HCEC 1CT (cell line): Measurements from ENCODE around the gene RHBDD2.
"Not testable (repeated sequence)": the region's sequence is repeated elsewhere in the genome, so short reads cannot be mapped to it uniquely, and the experiment has no call there.

Source experiments
- DNase-seq: peaks from one replicate; pipeline ENCODE4 v3.0.0-alpha.2; 2017

RHBDD2 gene

DNA sequence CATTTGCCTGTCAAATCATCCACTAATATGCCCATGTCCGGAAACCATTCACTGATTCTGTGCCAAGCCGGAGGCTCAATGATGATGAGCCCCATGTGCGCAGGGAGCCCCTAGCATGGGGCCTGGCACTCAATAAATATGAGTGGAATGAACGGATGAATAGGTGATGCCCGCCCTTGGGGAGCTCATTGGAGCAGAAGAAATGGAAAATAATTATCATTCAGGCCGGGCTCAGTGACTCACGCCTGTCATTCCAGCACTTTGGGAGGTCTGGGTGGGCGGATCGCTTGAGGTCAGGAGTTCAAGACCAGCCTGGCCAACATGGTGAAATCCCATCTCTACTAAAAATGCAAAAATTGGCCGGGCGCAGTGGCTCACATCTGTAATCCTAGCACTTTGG, 11.0 kb downstream of the RHBDD2 start:
- DNase-seq = peak; percentile 51

- not testable (repeated sequence) for DNase-seq
Measured at GRCh38 chr7:75891237-75891636, 12.4 kb downstream of the RHBDD2 start.

DNA sequence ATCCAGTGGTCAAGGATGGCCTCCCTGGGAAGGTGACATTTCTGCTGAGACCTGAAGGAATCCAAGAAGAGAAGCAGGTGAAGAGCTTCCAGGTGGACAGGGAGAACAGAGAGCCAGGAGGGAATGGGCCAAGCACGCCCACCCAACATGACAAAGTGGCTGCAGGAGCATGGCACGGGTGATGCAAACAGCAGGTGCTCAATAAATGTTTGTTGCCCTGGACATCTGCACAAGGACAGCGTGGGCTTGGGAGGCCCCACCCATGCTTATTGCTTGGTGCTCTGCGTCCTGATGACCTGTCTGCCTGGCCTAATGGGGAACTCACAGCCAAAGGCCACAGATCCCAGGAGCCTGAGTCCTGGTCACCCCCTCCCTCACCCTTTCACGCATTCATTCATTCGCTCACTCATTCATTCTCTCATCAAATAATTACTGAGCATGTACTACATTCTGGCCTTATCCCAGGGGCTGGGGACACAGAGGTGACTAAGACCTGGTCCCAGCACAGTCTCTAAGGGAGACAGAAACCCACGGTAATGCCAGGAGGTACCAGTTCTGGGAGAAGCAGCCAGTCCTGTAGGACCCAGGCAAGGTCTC, 13.1 kb downstream of the RHBDD2 start:
- DNase-seq = no peak

DNA sequence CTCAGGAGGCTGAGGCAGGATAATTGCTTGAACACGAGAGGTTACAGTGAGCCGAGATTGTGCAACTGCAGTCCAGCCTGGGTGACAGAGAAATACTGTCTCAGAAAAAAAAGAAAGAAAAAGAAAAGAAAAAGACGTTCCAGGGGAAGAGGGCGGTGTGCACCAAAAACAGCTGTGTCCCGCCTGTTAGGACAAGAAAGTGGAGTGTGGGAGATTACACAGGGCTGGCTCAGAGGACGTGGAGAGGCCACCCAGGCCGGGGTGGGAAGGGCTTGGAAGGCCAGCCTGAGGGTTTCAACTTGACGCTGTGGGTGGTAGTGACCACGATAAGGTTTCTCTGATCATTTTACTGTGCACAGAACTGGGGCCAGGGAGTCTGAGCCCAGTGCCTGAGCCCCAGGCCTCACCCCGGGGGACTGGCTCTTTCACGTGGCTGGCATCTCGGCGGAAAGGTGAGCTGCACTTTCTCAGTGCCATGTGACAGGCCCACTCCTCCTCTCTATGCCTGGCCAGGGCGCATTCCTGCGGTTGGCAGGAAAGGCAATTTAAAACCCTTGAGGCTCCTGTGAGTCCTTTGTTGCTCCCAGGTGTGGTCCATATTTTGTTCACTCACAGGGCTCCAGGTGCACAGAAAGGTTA, 13.9 kb downstream of the RHBDD2 start:
- DNase-seq = peak; percentile 22

- no peak for DNase-seq
Measured at GRCh38 chr7:75896803-75897327, 18.0 kb downstream of the RHBDD2 start.

- DNase-seq = no peak
Measured at GRCh38 chr7:75900617-75901315, 21.9 kb downstream of the RHBDD2 start.

- peak; percentile 71 for DNase-seq
Measured at GRCh38 chr7:75905785-75906604, 27.2 kb downstream of the RHBDD2 start.

GRCh38 chr7:75906991-75907667, 28.3 kb downstream of the RHBDD2 start:
- DNase-seq = no peak

GRCh38 chr7:75907668-75908039, 28.8 kb downstream of the RHBDD2 start:
- not testable (repeated sequence) for DNase-seq

GRCh38 chr7:75909521-75910132, 30.8 kb downstream of the RHBDD2 start:
- no peak for DNase-seq

DNA sequence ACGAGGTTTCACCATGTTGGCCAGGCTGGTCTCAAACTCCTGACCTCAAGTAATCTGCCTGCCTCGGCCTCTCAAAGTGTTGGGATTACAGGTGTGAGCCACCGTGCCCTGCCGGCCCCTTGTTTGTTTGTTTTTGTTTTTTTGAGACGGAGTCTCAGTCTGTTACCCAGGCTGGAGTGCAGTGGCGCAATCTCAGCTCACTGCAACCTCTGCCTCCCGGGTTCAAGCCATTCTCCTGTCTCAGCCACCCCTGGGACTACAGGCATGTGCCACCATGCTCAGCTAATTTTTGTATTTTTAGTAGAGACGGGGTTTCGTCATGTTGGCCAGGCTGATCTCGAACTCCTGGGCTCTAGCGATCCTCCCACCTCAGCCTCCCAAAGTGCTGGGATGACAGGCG, 32.4 kb downstream of the RHBDD2 start:
- not testable (repeated sequence) for DNase-seq

GRCh38 chr7:75913437-75913836, 34.6 kb downstream of the RHBDD2 start:
- no peak for DNase-seq

GRCh38 chr7:75914169-75914654, 35.4 kb downstream of the RHBDD2 start:
- no peak for DNase-seq

- DNase-seq = peak; percentile 89
Measured at GRCh38 chr7:75914655-75915415, 36.0 kb downstream of the RHBDD2 start, which contains the start of gene POR. POR (plus strand) TSS chr7:75915155; CDS start chr7:75954002, 38,847 bp downstream.

- peak; percentile 35 for DNase-seq
Measured at GRCh38 chr7:75915416-75916156, 36.8 kb downstream of the RHBDD2 start.

- no peak for DNase-seq
Measured at GRCh38 chr7:75916259-75916658, 37.4 kb downstream of the RHBDD2 start.

- DNase-seq = no peak
Measured at GRCh38 chr7:75916685-75917634, 38.1 kb downstream of the RHBDD2 start.

GRCh38 chr7:75920431-75921161, 41.8 kb downstream of the RHBDD2 start:
- DNase-seq = no peak
